ENCODE data around the gene TUBB4B. TPM values are rescaled to one million over a fixed set of nuclear protein-coding genes. Genes with fewer than 3 reads are reported as not detected.

Gene TUBB4B
- total RNA-seq, 4 donors from 2014 or later = 223 to 390 (median 348) TPM

DNA sequence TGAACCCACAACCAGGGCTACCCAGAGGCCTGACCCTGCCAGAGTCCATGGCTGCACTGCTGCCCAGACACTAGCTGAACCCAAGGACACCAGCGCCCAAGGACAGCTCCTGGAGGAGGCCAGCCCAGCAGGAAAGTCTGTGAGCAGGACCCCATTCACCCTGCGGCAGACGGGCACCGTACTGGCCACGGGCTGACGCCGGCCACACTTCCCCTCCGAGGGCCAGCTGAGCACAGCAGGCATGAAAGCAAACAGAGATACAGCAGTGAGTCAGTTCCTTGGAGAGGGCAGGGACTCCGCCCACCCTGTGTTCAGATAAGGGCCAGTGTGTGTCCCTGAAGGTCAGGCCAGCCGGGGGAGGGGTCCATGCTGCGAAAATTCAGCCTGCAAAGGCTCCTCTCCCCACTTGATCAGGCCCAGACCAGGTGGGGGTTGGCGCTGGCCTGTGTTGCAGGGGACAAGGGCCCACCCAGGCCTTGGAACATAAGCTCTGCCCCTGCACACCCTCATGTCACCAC, 22.3 kb upstream of the TUBB4B start:
- DNase-seq = peak; percentile 62
- Histone ChIP-seq H3K9me3 (no peaks in the 10 kb centered on the region), H3K4me1 (peaks cover 6 to 43% (median 38%) of the 10 kb centered on the region in 4 donors), H3K27me3 (no peaks in the 10 kb centered on the region), H3K4me3 (peak overlapping the region in 3 of 4 donors; percentile 26 to 47 (median 31)), H3K27ac (peak overlapping the region; percentile 83 to 89 (median 85)), H3K36me3 (no peaks in the 10 kb centered on the region)
- 50% methylated on average over 4 of the region's 12 CpGs; no CpG with 5 or more reads in 1 of the 2 donors for WGBS, 2 donors (ENCODE audit: low coverage in 1 of 2)
- intact Hi-C loops (cut with DNase I; ENCODE audit: low total_unique reads) = no loop called here
- in situ Hi-C loops (cut with MboI; ENCODE audit: low pct_ligation_motif_present in 1 of 4, low pct_unique_long_range_greater_than_20kb in 1 of 4, low sequenced_read_pairs in 3 of 4) = loop anchor here in 1 of 4 donors (25.0 kb wide), 1 partner anchor 107 kb away; the partner anchor contains the start of gene DPP7
- TF ChIP-seq, protein P1, sequence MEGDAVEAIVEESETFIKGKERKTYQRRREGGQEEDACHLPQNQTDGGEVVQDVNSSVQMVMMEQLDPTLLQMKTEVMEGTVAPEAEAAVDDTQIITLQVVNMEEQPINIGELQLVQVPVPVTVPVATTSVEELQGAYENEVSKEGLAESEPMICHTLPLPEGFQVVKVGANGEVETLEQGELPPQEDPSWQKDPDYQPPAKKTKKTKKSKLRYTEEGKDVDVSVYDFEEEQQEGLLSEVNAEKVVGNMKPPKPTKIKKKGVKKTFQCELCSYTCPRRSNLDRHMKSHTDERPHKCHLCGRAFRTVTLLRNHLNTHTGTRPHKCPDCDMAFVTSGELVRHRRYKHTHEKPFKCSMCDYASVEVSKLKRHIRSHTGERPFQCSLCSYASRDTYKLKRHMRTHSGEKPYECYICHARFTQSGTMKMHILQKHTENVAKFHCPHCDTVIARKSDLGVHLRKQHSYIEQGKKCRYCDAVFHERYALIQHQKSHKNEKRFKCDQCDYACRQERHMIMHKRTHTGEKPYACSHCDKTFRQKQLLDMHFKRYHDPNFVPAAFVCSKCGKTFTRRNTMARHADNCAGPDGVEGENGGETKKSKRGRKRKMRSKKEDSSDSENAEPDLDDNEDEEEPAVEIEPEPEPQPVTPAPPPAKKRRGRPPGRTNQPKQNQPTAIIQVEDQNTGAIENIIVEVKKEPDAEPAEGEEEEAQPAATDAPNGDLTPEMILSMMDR (IDR thresholded peaks at IDR 0.05) = no peak
- TF ChIP-seq EP300 (IDR thresholded peaks at IDR 0.05; ENCODE audit: low read depth) (no peak), POLR2A (IDR thresholded peaks at IDR 0.05) (peak; percentile 64), POLR2AphosphoS5 (IDR thresholded peaks at IDR 0.05) (peak; percentile 28 to 68 (median 41))

DNA sequence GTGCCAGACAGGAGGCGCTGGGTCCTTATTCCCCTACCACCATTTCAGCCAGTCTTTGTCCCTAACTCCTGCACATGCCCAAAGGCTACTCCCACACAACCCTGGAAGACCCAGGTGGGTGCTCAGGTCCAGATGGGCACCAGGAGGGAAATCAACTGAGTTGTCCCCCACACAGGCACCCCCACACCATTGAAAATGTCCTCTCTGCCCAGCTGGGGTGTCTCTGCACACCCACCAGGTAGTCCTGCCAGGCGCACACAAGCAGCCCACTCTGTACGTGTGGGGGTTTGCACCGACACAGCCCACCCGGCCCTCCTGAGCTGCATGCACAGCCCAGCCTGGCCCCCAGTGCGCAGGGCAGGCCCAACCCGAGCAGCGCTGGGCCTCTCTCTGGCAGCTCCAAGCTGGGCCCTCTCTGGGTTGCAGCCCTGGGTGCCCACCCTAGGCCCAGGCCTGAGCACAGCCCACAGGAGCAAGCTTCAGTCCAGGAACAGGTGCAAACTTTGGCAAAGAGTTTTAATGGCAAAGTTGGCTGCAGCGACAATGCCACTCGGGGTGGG, 21.2 kb upstream of the TUBB4B start:
- in situ Hi-C loops (cut with MboI; ENCODE audit: low pct_ligation_motif_present in 1 of 4, low pct_unique_long_range_greater_than_20kb in 1 of 4, low sequenced_read_pairs in 3 of 4) (loop anchor here in 2 of 4 donors (10.0 to 25.0 kb wide), 2 partner anchors 95 to 108 kb away; partner anchors contain the start of gene DPP7 (in 1 of the 2)), intact Hi-C loops (cut with DNase I; ENCODE audit: low total_unique reads) (no loop called here)
- DNase-seq = no peak
- Histone ChIP-seq H3K36me3 (no peaks in the 10 kb centered on the region), H3K4me1 (peaks cover 13 to 47% (median 43%) of the 10 kb centered on the region in 4 donors), H3K9me3 (no peaks in the 10 kb centered on the region), H3K4me3 (no peak overlapping the region), H3K27ac (no peak overlapping the region), H3K27me3 (no peaks in the 10 kb centered on the region)
- TF ChIP-seq, protein P1 (IDR thresholded peaks at IDR 0.05) = no peak
- WGBS, 2 donors (ENCODE audit: low coverage in 1 of 2) = 90% methylated on average over 10 of the region's 10 CpGs; no CpG with 5 or more reads in 1 of the 2 donors

DNA sequence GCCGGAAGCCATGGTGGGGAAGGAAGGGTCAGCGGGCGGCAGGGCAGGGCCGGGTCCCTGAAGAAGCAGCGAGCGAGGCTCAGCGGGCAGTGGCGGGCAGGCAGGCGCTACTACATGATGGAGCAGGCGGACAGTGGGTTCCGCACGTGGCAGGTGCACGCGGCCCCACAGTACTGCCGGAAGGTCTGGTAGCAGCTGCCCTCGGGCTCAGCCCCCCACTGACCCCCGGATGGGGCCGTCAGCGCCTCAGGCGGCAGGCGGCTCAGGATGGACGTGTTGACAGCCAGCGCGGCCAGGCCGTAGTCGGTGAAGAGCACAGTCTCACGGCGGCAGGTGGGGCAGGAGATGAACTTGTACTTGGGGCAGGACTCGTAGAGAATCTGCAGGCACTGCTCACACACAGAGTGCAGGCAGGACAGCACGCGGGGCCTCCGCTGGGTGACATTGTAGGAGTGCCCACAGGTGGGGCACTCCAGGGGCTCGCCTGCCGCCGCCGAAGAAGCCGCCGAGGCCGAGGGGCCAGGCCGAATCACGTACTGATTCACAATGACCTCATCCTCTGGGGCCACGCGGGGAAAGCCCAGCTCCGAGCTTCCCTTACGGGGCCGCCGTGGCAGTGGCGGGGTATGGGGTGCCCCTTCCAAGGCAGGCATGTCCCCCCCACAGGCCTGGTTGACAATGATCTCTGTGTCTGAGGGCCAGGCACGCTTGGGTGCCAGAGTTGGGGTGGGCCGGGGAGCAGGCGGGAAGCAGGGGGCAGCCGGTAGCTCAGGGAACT, 20.6 kb upstream of the TUBB4B start:
- in situ Hi-C loops (cut with MboI; ENCODE audit: low pct_ligation_motif_present in 1 of 4, low pct_unique_long_range_greater_than_20kb in 1 of 4, low sequenced_read_pairs in 3 of 4) = loop anchor here in 2 of 4 donors (10.0 to 25.0 kb wide), 2 partner anchors 96 to 108 kb away; partner anchors contain the start of gene DPP7 (in 1 of the 2)
- no peak for DNase-seq
- Histone ChIP-seq H3K4me3 (no peak overlapping the region), H3K36me3 (no peaks in the 10 kb centered on the region), H3K27ac (no peak overlapping the region), H3K27me3 (no peaks in the 10 kb centered on the region), H3K4me1 (peaks cover 13 to 47% (median 43%) of the 10 kb centered on the region in 4 donors), H3K9me3 (no peaks in the 10 kb centered on the region)
- intact Hi-C loops (cut with DNase I; ENCODE audit: low total_unique reads) = no loop called here
- WGBS, 2 donors (ENCODE audit: low coverage in 1 of 2) = 93 to 94% methylated on average over 6 to 43 of the region's 52 CpGs
- TF ChIP-seq, protein P1 (IDR thresholded peaks at IDR 0.05) = no peak
- TF ChIP-seq EP300 (IDR thresholded peaks at IDR 0.05; ENCODE audit: low read depth) = no peak

DNA sequence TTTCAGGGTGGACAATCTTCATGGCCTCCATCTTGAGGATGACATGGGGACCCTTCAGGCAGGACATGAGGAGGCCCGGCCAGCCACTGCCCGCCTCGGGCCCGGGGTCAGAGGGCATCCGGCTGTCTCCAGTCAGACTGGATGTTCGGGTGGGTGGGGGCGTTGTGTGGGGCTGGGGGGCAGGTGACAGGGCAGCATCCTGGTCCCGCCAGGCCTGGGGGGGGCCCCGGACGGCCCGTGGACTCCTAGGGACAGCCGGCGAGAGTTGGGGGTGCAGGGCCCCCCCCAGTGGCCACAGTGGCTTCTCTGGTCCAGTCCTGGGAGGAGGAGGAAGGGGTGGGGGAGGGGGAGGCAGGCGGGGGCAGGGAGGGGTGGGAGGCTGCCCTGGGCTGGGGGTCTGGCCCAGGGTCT, 20.0 kb upstream of the TUBB4B start:
- no peak overlapping the region for H3K27ac ChIP-seq
- no peaks in the 10 kb centered on the region for H3K36me3 ChIP-seq
- H3K4me1 ChIP-seq = peaks cover 13 to 47% (median 43%) of the 10 kb centered on the region in 4 donors
- intact Hi-C loops (cut with DNase I; ENCODE audit: low total_unique reads) = no loop called here
- no peaks in the 10 kb centered on the region for H3K27me3 ChIP-seq
- TF ChIP-seq POLR2AphosphoS5 (IDR thresholded peaks at IDR 0.05) (no peak), EP300 (IDR thresholded peaks at IDR 0.05; ENCODE audit: low read depth) (no peak), POLR2A (IDR thresholded peaks at IDR 0.05) (no peak)
- TF ChIP-seq, protein P1 (IDR thresholded peaks at IDR 0.05) = no peak
- no peaks in the 10 kb centered on the region for H3K9me3 ChIP-seq
- peak overlapping the region in 1 of 4 donors; percentile 48 for H3K4me3 ChIP-seq
- 43% methylated on average over 1 of the region's 14 CpGs; no CpG with 5 or more reads in 1 of the 2 donors for WGBS, 2 donors (ENCODE audit: low coverage in 1 of 2)
- in situ Hi-C loops (cut with MboI; ENCODE audit: low pct_ligation_motif_present in 1 of 4, low pct_unique_long_range_greater_than_20kb in 1 of 4, low sequenced_read_pairs in 3 of 4) = loop anchor here in 2 of 4 donors (10.0 to 25.0 kb wide), 2 partner anchors 96 to 109 kb away; partner anchors contain the start of gene DPP7 (in 1 of the 2)
- no peak for DNase-seq
